Thyroid gland (tissue), 4 donors: ENCODE results near the gene STK36.

Source experiments
- CTCF ChIP-seq, 6 experiments: fragments of 200-600 bp in 3 of 6; fragments of 450-650 bp in 3 of 6; sonication (generic) in 3 of 6; IDR thresholded peaks; one replicate each; pipeline ENCODE4 v1.5.1; 2016 to 2019; ENCODE audit warnings: antibody characterized with exemption in 6 of 6, mild to moderate bottlenecking in 2 of 6, inconsistent platforms in 1 of 6, moderate library complexity in 1 of 6
- POLR2A ChIP-seq, 2 donors: fragments of 450-650 bp; IDR thresholded peaks; one replicate each; pipeline ENCODE4 v1.6.1; 2017; ENCODE audit warnings: antibody characterized with exemption in 2 of 2, mild to moderate bottlenecking in 2 of 2, moderate library complexity in 1 of 2

- no peak for TF ChIP-seq CTCF (IDR thresholded peaks at IDR 0.05)
- no peak for TF ChIP-seq POLR2A (IDR thresholded peaks at IDR 0.05)
These were observed 26.8 kb upstream of the STK36 start for GRCh38 chr2:218645126-218645525.
